NCI-H2081 treated with DMSO at 0.1 percent for 48 hours (cell line): ENCODE measurements around the gene ELL3.
A peak's percentile ranks its signal among the peaks of the same experiment; 100 is the strongest.
"Not testable (repeated sequence)": the region's sequence is repeated elsewhere in the genome, so short reads cannot be mapped to it uniquely, and the experiment has no call there.

Experiments used
- DNase-seq: peaks from one replicate; lab custom pipeline; 2025; lab: John Stamatoyannopoulos, UW

ELL3 gene

GRCh38 chr15:43776718-43777266 is at the start of gene ELL3:
Gene ELL3, minus strand, starts transcription at chr15:43776966. Its CDS starts 65 bp downstream, at chr15:43776901.
- DNase-seq, result peak; percentile 35

- DNase-seq, result no peak
These were observed 49.3 kb upstream of the ELL3 start for GRCh38 chr15:43826029-43826507.

- DNase-seq, result not testable (repeated sequence)
These were observed 48.5 kb upstream of the ELL3 start for GRCh38 chr15:43825305-43825704.

GRCh38 chr15:43824302-43825246 is 47.8 kb upstream of the ELL3 start, which contains the start of gene MFAP1:
Gene MFAP1, minus strand, starts transcription at chr15:43824690. Its CDS starts 121 bp downstream, at chr15:43824569.
- peak; percentile 87 for DNase-seq

- DNase-seq, result no peak
These were observed 44.7 kb upstream of the ELL3 start for GRCh38 chr15:43821505-43821904.

- not testable (repeated sequence) for DNase-seq
These were observed 38.3 kb upstream of the ELL3 start for GRCh38 chr15:43815064-43815463.

GRCh38 chr15:43808960-43809678 is 32.4 kb upstream of the ELL3 start:
- no peak for DNase-seq

GRCh38 chr15:43808435-43808950 is 31.7 kb upstream of the ELL3 start:
- DNase-seq, result no peak

GRCh38 chr15:43802676-43803075 is 25.9 kb upstream of the ELL3 start:
- DNase-seq, result not testable (repeated sequence)

GRCh38 chr15:43800286-43801141 is 23.7 kb upstream of the ELL3 start, which contains the start of gene HYPK:
Gene HYPK, plus strand, starts transcription at chr15:43800599. Its CDS starts 24 bp downstream, at chr15:43800623.
- DNase-seq, result peak; percentile 53

GRCh38 chr15:43799945-43800285 is 23.1 kb upstream of the ELL3 start, which contains the start of gene SERINC4:
Gene SERINC4, minus strand, starts transcription at chr15:43800220. Its CDS starts 234 bp downstream, at chr15:43799986.
- DNase-seq, result no peak

- DNase-seq, result peak; percentile 48
These were observed 22.6 kb upstream of the ELL3 start for GRCh38 chr15:43799209-43799944.

- no peak for DNase-seq
These were observed 19.8 kb upstream of the ELL3 start for GRCh38 chr15:43796566-43796965.

GRCh38 chr15:43795997-43796396 is 19.2 kb upstream of the ELL3 start:
- DNase-seq, result no peak

GRCh38 chr15:43795197-43795596 is 18.4 kb upstream of the ELL3 start:
- DNase-seq, result no peak

- no peak for DNase-seq
These were observed 17.7 kb upstream of the ELL3 start for GRCh38 chr15:43794269-43795037.

GRCh38 chr15:43793647-43794046 is 16.9 kb upstream of the ELL3 start:
- no peak for DNase-seq

GRCh38 chr15:43792761-43793476 is 16.2 kb upstream of the ELL3 start:
- DNase-seq, result no peak
